ENCODE results near the gene SLC19A1. TPM values are rescaled to one million over a fixed set of nuclear protein-coding genes. Genes with fewer than 3 reads are reported as not detected.
A peak's percentile ranks its signal among the peaks of the same experiment; 100 is the strongest.

Gene SLC19A1
- total RNA-seq, 1 experiment from 2014 or later, result 8.3 TPM

DNA sequence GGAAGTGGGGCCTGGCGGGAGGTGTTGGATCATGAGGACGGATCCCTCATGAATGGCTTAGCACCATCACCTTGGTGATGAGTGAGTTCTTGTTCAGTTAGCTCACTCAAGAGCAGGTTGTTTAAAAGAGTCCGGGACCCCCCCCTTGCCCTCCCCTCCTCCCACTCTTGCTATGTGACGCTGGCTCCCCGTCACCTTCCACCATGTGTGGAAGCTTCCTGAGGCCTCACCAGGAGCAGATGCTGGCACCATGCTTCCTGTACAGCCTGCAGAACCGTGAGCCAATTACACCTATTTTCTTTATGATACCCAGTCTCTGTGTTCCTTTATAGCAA lies 3.0 kb upstream of the SLC19A1 start:
- no peak for DNase-seq (ENCODE audit: low read depth)

DNA sequence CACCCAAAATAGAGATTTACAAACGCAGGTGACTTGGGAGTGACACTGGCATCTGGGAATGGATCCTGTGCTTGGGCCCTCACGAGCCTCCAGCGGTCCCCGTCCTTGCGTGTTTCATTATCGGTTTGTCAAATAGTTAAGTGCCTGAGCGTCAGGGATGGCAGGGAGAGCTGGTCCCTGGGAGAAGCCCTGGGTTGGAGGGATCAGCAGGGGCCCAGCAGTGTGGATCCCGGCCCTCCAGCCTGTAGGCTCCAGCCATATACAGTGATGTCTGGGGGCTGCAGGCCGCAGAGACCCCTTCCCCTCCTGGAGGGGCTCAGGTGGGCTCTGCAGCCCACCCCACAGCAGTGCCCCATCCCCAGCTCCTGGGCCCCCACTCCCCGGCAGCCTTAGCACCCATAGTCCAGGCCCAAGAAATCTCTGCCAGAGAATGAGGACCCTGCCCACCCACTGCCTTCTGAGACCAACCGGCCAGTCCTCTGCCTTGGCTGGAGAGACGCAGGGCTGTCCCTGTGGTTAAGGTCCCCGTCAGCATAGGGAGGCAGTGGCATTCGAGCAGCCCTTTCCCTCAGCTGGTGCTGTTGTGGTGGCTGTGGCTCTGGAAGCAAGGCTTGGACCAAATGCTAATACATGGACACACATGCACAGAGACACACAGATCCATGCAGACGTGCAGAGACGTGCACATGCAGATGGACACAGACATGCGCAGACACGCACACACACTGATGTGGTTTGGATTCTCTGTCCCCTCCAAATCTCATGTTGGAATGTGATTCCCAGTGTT lies 2.4 kb upstream of the SLC19A1 start:
- no peak for DNase-seq (ENCODE audit: low read depth)

DNA sequence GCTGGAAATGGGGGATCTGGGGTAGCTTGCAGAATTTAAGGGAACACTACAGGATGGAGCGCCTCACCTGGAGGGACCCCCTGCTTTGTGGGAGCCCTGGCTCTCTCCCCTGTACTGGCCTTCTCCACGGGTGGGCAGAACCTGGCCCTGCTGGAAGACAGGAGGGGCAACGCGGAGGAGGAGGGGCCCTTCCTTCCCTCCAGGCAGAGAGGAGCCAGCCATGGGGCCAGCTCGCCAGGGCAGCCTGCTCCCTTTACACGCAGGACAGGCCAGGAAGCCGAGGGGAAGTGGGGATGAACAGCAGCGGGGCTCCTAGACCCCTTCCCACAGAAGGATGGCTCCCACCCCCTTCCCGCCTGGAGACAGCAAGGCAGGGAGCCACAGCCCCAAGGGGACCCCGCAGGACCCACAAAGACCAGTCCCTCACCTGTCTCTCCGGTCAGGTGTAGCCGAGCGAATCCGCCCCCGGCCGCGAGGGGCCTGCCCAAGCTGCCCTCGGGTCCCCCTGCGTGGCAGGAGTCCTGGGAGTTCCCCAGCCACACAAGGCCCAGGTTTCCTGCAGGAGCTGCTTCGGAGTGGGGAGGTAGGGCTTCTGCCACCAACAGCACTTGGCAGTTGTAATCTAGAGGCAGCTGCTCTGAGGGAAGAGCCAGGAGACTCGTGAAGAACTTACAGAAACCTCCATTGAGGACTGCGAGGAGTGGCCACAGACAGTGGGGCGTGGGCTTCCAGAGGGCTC lies 1.6 kb upstream of the SLC19A1 start:
- no peak for DNase-seq (ENCODE audit: low read depth)

DNA sequence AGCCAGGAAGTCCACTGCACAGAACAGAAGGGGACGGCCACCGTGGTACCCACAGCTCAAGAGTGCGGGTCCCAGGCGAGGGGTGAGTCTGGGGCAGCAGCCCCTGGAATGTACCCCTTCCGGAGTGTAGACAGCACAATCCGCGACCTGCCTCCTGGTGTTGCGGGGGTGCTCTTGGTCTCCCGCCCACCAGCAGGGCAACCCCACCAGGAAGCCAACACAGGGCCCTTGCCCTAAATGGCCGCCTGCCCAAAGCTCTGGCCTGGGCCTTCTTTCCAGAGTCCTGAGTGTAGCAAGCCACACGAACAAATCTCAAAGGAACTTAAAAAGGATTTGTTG lies 1.1 kb upstream of the SLC19A1 start:
- DNase-seq (ENCODE audit: low read depth), result no peak

DNA sequence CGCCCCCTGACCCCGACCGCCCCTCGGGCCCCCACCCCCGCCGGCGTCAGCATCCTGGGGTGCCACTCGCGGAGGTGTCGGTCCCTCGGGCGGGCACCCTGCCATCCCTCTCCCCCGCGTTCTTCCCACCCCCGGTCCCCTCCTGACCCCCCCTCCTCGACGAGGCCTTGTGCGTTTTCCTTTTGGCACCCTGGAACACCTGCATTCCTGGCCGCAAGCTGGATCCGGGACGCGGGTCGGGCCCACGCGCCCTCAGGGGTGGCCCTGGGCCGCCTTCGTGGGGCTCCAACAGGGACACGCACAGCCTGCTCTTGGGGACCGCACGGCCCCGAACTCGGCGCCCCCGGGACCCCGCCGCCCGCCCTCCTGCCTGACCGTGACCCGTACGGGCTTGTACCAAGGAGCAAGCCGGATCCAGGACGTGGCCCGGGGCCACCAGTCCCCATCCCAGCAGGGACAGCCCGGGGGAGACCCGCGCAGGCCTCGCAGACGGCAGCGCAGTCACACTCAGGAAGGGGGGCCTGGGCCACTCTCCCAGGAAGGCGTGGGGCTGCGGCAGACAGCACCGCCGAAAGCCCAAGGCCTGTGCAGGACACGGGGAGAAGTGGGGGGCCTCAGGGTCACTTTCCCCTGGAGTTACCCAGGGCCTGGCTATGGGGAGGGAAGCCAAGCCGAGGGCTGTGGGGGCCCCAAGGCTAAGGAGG lies 579 bp upstream of the SLC19A1 start:
- DNase-seq (ENCODE audit: low read depth), result no peak

DNA sequence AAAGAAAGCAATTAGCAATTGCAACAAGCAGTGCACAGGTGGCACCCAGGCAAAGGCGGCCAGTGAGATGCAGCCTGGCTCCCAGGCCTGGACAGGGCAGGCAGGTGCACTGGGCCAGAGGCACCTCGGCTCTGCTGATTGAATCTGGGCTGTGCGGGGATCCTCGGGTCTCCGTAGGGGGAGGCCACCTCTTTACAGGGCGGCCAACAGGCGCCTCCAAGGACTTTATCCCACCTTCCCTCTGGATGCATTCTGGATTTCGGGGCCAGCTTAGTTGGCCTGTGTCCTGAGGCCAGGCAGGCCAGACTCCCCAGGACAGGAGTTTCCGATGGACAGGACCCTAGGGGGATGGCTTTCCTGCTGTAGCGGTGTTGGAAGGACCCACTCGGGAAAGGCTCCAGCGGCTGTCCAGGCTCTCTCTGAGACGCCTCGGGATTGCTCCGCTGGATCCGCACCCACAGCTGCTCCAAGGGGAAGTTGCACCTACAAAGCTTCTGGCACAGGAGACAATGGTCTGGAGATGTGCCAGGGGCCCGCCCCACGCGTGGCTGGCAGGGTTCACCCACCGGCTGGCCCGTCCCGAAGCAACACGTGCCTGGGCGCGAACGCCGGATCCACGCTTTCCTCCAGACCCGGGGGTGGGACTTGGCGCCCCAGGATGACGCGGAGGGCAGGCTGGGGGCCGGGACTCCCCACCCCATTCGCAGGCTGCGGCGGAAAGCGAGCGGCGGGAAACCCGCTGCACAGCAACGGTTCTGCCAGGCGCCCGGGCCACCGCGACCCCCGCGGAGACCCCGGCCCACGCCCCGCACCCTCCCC lies 810 bp downstream of the SLC19A1 start:
- peak; percentile 59 for DNase-seq (ENCODE audit: low read depth)

DNA sequence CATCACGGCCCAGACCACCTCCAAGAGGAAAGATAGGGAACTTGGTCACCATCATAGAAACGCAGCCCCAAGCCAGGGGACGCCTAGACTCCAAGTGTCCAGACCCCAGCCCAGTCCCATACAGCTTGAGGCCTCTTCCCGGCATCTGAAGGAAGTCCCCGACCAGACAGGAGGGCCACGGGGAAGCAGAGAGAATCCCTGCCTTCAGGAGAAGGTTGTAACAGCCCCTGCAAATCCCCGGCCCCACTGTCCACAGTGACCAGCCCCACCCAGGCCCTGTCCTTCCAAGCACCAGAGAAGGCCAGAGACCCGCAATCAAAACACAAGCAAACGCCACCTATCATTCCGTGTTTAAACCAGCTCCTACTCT lies 1.7 kb downstream of the SLC19A1 start:
- no peak for DNase-seq (ENCODE audit: low read depth)

DNA sequence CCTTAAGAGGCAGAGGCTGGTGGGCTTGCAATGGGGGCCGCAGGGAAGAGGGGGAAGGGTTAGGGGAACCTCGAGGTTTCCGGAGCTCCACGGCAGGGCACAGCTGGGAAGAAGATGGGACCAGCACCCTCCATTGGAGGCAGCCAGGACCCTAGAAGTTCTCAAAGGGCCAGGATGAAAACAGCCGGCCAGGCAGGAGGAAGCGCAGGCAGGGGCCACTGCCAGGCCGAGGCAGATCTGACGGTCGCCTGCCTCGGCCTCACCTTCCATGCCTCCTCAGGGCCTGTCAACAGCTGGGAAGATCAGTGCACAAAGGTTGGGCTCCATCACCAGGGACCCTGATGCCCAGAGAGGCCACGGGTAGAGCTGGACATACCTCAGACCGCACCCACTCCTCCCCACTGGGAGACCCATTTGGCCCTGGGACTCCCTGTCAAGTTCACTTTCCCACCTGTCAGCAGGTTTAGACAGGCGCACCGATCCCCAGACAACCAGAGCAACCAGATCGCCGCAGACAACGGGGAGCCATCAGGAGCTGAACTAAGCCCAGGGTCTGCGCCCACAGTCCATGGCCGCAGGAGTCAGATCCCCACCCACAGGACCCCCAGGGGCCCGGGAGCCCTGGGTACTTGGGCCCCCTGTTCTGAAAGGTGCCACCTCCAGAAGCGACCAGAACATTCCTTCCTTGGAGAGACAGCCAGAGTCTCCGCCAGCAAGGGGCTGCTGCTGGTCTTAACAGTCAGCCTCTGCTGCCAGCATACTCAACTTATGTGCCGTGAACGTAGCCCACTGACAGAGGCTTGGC lies 2.2 kb downstream of the SLC19A1 start:
- no peak for DNase-seq (ENCODE audit: low read depth)

DNA sequence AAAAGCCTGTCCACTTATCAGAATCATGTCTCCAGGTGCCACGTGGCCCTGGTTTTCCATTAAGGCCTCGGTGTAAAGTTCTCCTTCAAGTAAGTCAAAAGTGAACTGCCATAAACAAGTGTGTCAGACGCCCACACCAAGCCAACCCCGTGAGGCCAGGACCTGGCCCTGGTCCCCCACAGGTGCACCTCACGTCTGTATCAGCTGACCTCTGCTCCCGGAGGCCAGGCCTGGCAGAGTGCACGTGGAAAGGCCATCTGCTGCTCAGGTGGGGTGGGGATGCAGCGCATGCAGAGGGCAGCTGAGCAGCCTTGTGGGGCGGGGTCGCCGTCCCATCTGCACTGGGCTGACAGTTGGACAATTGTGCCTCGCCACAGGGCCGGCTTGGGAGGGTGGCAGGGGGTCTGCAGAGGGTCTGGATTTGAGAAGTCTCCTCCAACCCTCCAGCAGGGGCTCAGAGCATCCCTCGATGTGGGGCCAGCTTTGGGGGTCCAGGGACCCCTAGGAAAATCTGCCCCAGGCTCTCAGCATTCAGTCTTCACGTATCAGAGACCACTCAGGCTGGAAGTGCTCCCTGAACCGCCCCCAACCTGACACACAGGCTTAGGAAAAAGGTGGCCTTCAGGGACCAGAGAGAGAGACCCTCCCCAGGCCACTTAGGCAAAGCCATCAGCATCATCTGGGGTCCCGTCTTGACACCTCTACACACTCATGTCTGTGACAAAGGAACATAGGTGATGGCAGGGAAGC lies 3.0 kb downstream of the SLC19A1 start:
- no peak for DNase-seq (ENCODE audit: low read depth)

DNA sequence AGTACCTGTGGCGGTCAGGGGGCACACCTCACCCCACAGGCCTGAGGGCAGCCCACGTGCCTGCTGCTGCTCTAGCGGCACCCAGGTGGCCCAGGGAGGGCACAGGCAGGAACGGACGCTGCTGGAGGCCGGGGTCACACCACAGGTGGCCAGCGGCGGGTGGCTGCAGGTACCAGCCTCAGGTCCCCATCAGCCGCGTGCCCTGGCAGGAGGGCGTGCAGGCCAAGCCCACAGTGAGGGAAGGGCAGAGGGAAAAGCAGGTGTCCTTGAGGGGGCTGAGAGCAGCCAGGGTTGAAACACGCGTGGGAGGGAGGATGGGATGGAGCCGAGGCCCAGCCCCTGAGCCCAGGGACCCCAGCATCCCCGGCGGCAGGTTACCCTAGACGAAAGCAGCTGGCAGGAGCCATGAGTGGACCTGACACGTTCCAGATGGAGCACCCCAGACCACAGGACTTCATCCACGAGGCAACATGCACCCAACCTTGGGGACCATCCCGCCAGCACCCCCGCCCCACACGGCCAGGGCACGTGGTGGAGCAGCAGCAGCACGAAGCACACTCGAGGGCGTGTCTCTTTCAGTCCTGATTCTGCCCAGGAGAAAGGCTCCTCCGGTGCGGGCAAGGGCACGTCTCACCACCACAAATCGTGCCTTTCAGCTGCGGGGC lies 3.7 kb downstream of the SLC19A1 start:
- DNase-seq (ENCODE audit: low read depth), result no peak

DNA sequence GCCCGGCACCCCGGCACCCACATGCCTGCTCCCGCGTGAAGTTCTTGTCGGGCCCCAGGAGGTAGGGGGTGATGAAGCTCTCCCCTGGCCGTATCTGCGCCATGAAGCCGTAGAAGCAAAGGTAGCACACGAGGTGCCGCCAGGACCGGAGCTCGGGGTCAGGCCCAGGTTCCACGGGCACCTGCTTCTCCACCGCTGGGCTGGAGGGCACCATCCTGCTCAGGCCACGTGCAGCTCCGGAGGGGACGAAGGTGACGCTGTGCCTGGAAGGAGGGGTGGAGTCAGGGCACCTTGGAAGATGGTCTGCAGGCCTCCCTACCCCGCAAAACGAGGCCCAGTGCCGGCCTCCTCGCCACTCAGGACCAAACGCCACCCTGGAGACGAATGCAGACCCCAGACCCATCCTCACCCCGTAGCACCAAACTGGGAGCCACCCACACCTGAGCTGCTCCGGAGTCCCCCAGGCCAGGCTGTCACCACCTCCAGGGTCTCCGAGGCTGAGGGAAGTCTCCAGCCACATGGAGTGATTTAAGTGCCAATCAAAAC lies 4.4 kb downstream of the SLC19A1 start:
- no peak for DNase-seq (ENCODE audit: low read depth)

DNA sequence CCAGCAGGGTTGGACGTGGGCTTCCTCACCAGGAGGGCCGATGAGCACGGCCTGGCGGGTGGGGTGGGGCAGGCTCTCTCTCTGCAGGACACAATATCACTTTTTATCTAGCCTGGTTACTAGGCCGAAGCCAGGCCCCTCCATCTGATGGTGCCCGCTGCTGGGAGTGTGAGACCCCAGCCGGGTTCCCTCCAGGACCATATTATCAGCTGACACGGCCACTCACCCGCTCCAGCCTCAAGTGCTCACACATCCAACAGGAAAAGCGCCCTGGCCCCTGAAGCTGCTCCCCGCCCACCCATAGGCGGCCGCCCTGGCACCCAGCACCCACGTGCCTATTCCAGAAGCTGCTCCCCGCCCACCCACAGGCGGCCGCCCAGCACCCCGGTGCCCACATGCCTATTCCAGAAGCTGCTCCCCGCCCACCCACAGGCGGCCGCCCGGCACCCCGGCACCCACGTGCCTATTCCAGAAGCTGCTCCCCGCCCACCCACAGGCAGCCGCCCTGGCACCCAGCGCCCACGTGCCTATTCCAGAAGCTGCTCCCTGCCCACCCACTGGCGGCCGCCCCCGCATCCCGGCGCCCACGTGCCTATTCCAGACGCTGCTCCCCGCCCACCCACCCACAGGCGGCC lies 5.0 kb downstream of the SLC19A1 start:
- DNase-seq (ENCODE audit: low read depth), result no peak

DNA sequence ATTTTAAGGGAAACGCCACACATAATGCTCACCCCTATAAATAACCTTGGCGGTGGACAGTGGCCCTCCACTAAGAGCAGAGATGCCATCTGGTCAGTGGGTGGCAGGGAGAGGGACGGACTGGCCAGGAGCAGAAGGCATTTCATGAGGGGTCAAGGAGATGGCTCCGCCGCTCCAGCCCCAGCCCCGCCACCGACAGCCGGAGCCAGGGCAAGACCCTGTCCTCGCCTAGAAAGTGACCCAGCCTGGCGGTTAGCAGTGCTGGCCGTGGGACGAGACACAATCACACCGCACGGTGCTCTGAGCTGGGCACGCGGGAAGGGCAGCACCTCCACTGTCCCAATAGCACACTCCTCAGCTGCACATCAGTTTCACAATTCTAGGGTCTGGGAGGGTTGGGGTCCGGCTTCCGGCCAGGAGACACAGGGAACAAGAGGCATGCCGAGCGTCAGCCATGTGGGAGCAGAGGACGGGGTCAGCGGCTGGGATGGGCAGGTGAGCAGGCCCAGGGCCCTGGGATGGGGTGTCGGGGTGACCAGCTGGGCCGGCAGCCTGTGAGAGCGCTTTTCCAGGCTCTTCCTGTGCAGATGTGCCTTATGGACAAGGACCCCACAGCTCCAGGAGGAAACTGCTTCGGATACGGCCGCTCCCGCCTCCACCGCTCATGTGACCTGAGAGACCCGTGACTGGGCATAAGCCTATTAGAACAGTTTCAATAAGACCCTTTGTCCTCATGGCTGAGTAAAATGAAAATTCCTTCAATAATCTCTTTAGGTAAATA lies 5.7 kb downstream of the SLC19A1 start:
- no peak for DNase-seq (ENCODE audit: low read depth)

DNA sequence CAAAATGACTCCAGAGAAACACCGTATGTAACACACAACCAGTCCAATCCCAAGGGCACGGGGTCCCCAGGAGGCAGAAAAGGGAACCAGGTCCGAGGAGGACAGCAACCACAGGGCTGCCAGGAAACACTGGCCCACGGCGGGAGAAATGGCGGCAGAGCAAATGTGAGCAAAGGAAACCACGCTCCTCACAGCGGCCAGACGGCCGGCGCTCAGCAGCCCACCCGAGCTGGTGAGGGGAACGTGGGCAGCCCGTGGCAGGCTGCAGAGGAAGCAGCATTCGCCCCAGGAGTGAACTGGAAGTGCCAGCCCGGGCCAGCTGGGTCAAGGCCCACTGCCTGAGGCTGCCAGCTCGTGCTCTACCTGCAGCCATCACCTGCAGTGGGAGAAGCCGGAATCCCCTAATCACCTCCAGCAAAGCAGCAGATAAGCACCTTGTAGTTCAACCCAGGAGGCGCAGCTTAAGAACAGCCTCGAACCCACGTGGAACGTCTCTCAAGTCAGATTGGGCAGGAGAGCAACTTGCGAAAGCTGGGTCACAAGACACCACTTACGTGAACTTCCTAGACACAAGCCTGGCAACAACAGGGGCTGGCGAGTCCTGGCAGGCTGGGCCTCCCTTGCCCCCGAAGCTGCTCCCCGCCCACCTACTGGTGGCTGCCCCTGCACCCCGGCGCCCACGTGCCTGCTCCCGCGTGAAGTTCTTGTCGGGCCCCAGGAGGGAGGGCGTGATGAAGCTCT lies 6.7 kb downstream of the SLC19A1 start:
- DNase-seq (ENCODE audit: low read depth), result no peak

DNA sequence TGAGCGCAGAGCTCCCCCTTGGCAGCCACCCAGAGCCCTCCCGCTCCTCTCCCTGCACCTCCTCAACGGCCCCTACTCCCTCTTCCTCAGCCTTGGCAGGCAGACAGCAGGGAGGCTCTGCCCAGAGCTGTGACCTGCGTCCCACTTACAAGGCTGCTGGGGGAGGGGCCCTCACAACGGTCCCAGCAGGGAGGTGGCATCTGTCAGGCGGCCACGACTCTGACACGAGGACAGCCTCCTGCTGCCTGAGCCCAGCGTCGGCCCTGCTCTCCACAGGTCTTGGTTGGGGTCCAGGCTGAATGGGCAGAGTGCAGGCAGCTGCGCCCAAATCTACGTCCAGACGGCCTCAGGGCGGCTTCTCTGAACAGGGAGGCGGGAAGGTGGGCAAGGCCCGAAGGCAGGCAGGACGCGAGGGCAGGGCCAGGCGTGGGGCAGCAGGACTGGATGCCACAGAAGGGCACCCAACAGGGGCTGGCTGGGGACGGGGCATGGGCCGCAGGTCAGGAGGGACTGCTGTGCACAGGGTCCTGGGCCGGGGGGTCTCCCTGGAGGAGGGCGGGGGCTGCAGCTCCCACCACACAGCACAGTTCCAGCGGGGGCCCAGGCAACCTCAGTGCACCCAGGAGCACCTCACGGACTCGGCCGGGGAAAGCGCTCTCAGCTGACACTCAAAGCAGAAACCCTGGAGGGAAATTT lies 7.5 kb downstream of the SLC19A1 start:
- no peak for DNase-seq (ENCODE audit: low read depth)

DNA sequence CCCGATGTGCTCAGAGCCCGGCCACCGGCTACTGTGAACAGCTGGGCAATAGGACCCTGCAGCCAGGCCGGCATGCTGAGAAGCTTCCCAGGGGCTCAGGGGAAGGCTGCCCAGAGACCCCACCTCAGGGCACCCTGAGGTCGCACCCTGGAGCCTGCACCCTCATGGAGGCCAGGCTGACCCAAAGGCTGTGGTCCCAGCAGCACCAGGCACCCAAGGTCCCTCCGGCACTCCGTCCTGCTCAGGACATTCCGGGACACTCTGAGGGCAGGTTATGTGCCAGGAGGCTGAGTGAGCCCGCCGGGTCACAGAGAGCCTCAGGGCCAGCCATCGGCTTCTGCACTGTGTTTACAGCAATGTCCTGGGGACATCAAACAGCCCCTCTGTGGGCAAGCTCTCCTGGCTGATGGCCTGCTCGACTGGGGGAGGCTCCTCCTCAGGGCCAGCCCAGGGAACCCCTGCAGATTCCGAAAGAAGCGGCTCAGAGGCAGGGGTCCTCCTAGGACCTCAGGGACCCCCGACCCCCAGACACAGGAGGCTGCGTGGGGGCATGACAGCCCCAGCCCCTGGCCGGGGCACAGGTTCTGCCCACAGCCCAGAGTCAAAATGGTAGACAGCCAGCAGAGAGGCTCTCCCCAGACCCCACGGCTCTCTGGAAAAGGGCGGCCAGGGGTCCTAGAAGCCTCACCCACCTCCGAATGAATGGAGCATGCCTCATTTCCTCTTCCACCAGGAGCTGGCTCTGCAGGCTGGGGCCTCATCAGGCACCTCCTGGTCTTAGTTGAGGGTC lies 8.2 kb downstream of the SLC19A1 start:
- no peak for DNase-seq (ENCODE audit: low read depth)
